Uterus (tissue), 4 donors: ENCODE results near the gene SLC6A15. TPM values are rescaled to one million over a fixed set of nuclear protein-coding genes. Genes with fewer than 3 reads are reported as not detected.

Experiments used
- DNase-seq, 2 donors: peaks; one replicate each; pipeline ENCODE4 v3.0.0-alpha.2; 2019 to 2020
- H3K27ac ChIP-seq, 2 donors: fragments of 200-600 bp; sonication (generic); 1 replicate in 1 of 2; 2 replicates in 1 of 2; pipeline ENCODE4 v1.5.1; 2016 to 2018
- H3K27me3 ChIP-seq, 2 donors: fragments of 200-600 bp; sonication (generic); one replicate each; pipeline ENCODE4 v1.5.1; 2018 to 2019; ENCODE audit warnings: control low read depth in 1 of 2
- H3K36me3 ChIP-seq, 2 donors: fragments of 200-600 bp; sonication (generic); one replicate each; pipeline ENCODE4 v1.5.1; 2019; ENCODE audit warnings: control low read depth in 1 of 2
- H3K4me1 ChIP-seq, 2 donors: fragments of 200-600 bp; sonication (generic); one replicate each; pipeline ENCODE4 v1.5.1; 2018 to 2019; ENCODE audit warnings: control low read depth in 1 of 2
- H3K4me3 ChIP-seq, 2 donors: fragments of 200-600 bp; sonication (generic); 1 replicate in 1 of 2; 2 replicates in 1 of 2; pipeline ENCODE4 v1.5.1; 2018 to 2019; ENCODE audit warnings: mild to moderate bottlenecking in 1 of 2
- H3K9me3 ChIP-seq, 2 donors: fragments of 200-600 bp; sonication (generic); one replicate each; pipeline ENCODE4 v1.5.1; 2019; ENCODE audit warnings: control low read depth in 1 of 2
- CTCF ChIP-seq, 4 experiments: fragments of 200-600 bp in 2 of 4; fragments of 450-650 bp in 2 of 4; sonication (generic) in 2 of 4; IDR thresholded peaks; one replicate each; pipeline ENCODE4 v1.5.1; 2016 to 2019; ENCODE audit warnings: antibody characterized with exemption in 4 of 4, mild to moderate bottlenecking in 2 of 4, moderate library complexity in 1 of 4
- POLR2A ChIP-seq, 2 donors: fragments of 450-650 bp; IDR thresholded peaks; one replicate each; pipeline ENCODE4 v1.6.1; 2016; ENCODE audit warnings: antibody characterized with exemption in 2 of 2, mild to moderate bottlenecking in 1 of 2, moderate library complexity in 1 of 2
- intact Hi-C: fragments of 100-400 bp; cut with DNase I; formaldehyde crosslinking; loops from one replicate; pipeline ENCODE4 v1.15.1; 2023; ENCODE audit warnings: low total_unique reads
- total RNA-seq, 4 donors: library from RNA; depleted of rRNA in 3 of 4; stranded (reverse); fragments of >200 nt in 3 of 4; gene quantifications; one replicate each; pipeline versions ENCODE4 v1.1.0 to v1.2.4, GENCODE V29; 2014 to 2023
- donor health status: DM: yes; HTN: yes; CAD: no.

Gene SLC6A15
- total RNA-seq: 1 to 10 TPM in 2 of 4 donors, under 1 TPM in 1, not detected in 1; 0.97 to 6.2 (median 4.4) TPM

- TF ChIP-seq CTCF (IDR thresholded peaks at IDR 0.05) (peak in 2 of 4 experiments; percentile 16 to 37), POLR2A (IDR thresholded peaks at IDR 0.05) (no peak)
- Histone ChIP-seq H3K4me1 (peaks cover 0 to 8% of the 10 kb centered on the region in 2 donors), H3K9me3 (no peaks in the 10 kb centered on the region), H3K36me3 (no peaks in the 10 kb centered on the region), H3K4me3 (peak within 1 kb of the TSS; percentile 28 to 36), H3K27me3 (peaks cover 0 to 20% of the 10 kb centered on the region in 2 donors), H3K27ac (no peak within 1 kb of the TSS)
- intact Hi-C loops: no loop called here
- peak; percentile 28 to 52 for DNase-seq
Measured at GRCh38 chr12:84912198-84913128, at the start of gene SLC6A15. TSS of gene SLC6A15 (minus strand) at chr12:84912799. CDS start at chr12:84892120, 20,679 bp downstream.

DNA sequence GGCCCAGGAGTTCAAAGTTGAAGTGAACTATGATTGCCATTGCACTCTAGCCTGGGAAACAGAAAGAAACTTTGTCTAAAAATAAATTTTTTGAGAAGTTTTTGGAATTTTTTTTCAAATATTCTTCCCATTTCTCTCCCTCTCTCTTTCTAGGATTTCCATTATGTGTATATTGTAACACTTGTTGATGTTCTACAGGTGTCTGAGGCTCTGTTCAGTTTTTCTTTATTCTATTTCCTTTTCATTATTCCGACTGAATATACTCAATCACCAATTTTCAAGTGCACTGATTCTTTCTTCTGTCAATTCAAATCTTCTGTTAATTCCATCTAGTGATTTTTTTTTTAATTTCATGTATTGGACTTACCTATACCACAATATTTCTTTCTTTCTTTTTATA, 48.3 kb upstream of the SLC6A15 start:
- intact Hi-C loops: no loop called here
- DNase-seq: no peak
- no peak overlapping the region for H3K27ac ChIP-seq
- no peaks in the 10 kb centered on the region for H3K36me3 ChIP-seq
- TF ChIP-seq POLR2A (IDR thresholded peaks at IDR 0.05) (no peak), CTCF (IDR thresholded peaks at IDR 0.05) (no peak)
- no peak overlapping the region for H3K4me3 ChIP-seq
- H3K9me3 ChIP-seq: no peaks in the 10 kb centered on the region
- H3K4me1 ChIP-seq: no peaks in the 10 kb centered on the region
- H3K27me3 ChIP-seq: no peaks in the 10 kb centered on the region

DNA sequence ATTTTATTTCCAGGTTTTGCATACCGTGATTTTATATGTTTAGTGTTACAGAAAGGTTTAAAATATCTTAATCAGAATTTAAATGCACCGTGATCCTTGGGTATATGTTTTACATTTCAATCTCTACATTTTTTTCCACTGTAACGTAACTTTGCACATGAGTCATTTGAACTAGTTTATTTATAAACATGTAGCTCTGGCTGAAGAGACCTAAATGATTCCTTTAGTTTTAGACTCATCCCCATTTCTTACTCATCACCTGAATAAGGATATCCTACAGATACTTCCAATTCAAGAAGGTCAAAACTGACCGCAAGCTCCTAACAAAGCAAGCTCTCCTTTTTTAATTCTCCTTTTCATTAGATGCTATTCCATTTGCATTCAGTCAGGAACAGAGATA, 42.7 kb upstream of the SLC6A15 start:
- intact Hi-C loops: no loop called here
- no peak overlapping the region for H3K4me3 ChIP-seq
- H3K36me3 ChIP-seq: no peaks in the 10 kb centered on the region
- no peaks in the 10 kb centered on the region for H3K27me3 ChIP-seq
- H3K27ac ChIP-seq: no peak overlapping the region
- no peaks in the 10 kb centered on the region for H3K4me1 ChIP-seq
- TF ChIP-seq POLR2A (IDR thresholded peaks at IDR 0.05) (no peak), CTCF (IDR thresholded peaks at IDR 0.05) (no peak)
- DNase-seq: no peak
- H3K9me3 ChIP-seq: no peaks in the 10 kb centered on the region

GRCh38 chr12:84954415-84954814, 41.8 kb upstream of the SLC6A15 start:
- Histone ChIP-seq H3K27me3 (no peaks in the 10 kb centered on the region), H3K36me3 (no peaks in the 10 kb centered on the region), H3K4me3 (no peak overlapping the region), H3K4me1 (no peaks in the 10 kb centered on the region), H3K9me3 (no peaks in the 10 kb centered on the region), H3K27ac (no peak overlapping the region)
- TF ChIP-seq POLR2A (IDR thresholded peaks at IDR 0.05): no peak
- no peak for TF ChIP-seq CTCF (IDR thresholded peaks at IDR 0.05)
- intact Hi-C loops: no loop called here
- no peak for DNase-seq

- no peak for DNase-seq
- no peak overlapping the region for H3K4me3 ChIP-seq
Measured at GRCh38 chr12:84950971-84951546, 38.5 kb upstream of the SLC6A15 start.

More at GRCh38 chr12:84950971-84951546, 38.5 kb upstream of the SLC6A15 start:
- Histone ChIP-seq H3K4me1 (no peaks in the 10 kb centered on the region), H3K27ac (no peak overlapping the region), H3K27me3 (no peaks in the 10 kb centered on the region), H3K36me3 (no peaks in the 10 kb centered on the region), H3K9me3 (no peaks in the 10 kb centered on the region)
- intact Hi-C loops: no loop called here
- no peak for TF ChIP-seq CTCF (IDR thresholded peaks at IDR 0.05)
- TF ChIP-seq POLR2A (IDR thresholded peaks at IDR 0.05): no peak
